Measurements from ENCODE around the gene KIF3B.

DNA sequence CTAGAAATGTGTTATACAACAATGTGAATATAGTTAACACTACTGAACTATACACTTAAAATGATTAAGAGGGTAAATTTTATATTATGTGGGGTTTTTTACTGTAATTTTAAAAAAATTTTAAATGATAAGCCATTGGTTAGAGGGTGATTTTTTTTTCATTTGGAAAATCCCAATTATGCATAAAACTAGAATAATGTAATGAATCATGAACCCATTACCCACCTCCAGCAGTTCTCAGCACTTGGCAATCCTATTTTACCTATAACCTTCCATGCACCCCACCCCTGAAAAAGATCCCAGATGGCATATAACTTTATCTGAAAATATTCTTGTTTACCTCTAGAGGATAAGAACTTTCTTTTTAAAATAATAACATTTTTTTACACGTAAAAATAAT is 13.7 kb downstream of the KIF3B start:
- TF ChIP-seq, protein P1, sequence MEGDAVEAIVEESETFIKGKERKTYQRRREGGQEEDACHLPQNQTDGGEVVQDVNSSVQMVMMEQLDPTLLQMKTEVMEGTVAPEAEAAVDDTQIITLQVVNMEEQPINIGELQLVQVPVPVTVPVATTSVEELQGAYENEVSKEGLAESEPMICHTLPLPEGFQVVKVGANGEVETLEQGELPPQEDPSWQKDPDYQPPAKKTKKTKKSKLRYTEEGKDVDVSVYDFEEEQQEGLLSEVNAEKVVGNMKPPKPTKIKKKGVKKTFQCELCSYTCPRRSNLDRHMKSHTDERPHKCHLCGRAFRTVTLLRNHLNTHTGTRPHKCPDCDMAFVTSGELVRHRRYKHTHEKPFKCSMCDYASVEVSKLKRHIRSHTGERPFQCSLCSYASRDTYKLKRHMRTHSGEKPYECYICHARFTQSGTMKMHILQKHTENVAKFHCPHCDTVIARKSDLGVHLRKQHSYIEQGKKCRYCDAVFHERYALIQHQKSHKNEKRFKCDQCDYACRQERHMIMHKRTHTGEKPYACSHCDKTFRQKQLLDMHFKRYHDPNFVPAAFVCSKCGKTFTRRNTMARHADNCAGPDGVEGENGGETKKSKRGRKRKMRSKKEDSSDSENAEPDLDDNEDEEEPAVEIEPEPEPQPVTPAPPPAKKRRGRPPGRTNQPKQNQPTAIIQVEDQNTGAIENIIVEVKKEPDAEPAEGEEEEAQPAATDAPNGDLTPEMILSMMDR (IDR thresholded peaks at IDR 0.05) = no peak
- no peak for TF ChIP-seq POLR2AphosphoS5 (IDR thresholded peaks at IDR 0.05)
